GM13976 (cell line): ENCODE measurements around the gene RAPH1.
"Not testable (repeated sequence)": the region's sequence is repeated elsewhere in the genome, so short reads cannot be mapped to it uniquely, and the experiment has no call there.

Source experiments
- DNase-seq: peaks from one replicate; pipeline ENCODE4 v3.0.0; 2012; ENCODE audit warnings: low spot score
- CTCF ChIP-seq: IDR thresholded peaks from 2 replicates; pipeline ENCODE4 v1.5.1; 2012; ENCODE audit warnings: borderline replicate concordance, mild to moderate bottlenecking; ENCODE audit not compliant: insufficient read depth; ENCODE audit errors: extremely low read depth, missing control alignments, control extremely low read depth
- in situ Hi-C: fragments of 300-500 bp; cut with MboI; formaldehyde crosslinking; loops from one replicate; pipeline ENCODE4 v1.12.0; 2022; ENCODE audit warnings: low sequenced_read_pairs, mixed read lengths, inconsistent platforms; ENCODE audit not compliant: unreplicated experiment

RAPH1 gene

DNA sequence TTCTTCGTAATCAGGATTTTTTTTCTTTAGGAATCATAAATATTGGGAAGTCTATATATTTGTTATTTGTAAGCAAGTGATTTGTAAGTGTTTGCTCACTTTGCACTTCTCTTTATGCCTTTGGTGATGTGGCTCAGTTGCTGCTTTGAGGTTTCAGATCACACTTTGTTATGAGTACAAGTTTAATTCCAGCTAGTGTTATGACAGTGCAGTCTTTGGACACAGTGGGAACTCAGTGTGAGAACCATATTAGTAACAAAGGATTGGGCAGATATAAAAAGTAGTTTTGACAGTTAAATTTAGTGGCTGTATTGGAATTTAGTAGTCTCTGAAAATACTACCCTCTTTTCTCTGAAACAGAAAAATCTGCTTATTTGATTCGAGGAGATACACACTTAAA lies 139.2 kb downstream of the RAPH1 start:
- DNase-seq = no peak
- TF ChIP-seq CTCF = no peak
- in situ Hi-C loops = no loop called here

DNA sequence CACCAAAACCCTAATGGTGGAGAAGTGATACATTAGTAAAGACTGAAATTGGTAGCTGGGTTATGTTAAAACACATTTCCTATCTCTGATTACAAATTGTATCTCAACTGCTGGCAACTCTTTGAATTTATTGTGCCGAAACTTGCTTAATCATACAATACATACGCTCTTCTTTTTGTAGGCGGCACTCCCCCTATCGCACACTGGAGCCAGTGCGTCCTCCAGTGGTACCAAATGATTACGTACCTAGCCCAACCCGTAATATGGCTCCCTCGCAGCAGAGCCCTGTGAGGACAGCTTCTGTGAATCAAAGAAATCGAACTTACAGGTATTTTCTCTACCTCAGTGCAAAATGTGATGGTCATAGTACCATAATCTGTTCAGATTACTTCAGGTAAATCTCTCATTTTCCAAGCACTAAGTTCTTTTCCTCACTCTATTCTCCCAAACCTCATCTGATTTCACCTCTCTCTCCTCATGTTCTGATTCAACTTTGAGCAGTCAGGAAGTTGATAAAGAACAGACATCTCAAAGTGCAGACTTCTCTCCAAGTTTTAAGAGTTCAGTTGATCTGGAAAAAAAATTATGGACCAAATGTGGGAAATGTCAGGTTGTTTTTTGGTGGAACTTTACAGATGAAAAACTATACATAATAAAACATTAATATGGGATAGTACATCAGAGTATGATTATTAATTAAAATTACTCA lies 140.4 kb downstream of the RAPH1 start:
- no peak for DNase-seq
- in situ Hi-C loops = no loop called here
- TF ChIP-seq CTCF = no peak

GRCh38 chr2:203388153-203388552 lies 146.9 kb downstream of the RAPH1 start:
- DNase-seq, in situ Hi-C loops: not testable (repeated sequence)

GRCh38 chr2:203383038-203383437 lies 152.1 kb downstream of the RAPH1 start:
- DNase-seq = no peak
- in situ Hi-C loops = no loop called here

DNA sequence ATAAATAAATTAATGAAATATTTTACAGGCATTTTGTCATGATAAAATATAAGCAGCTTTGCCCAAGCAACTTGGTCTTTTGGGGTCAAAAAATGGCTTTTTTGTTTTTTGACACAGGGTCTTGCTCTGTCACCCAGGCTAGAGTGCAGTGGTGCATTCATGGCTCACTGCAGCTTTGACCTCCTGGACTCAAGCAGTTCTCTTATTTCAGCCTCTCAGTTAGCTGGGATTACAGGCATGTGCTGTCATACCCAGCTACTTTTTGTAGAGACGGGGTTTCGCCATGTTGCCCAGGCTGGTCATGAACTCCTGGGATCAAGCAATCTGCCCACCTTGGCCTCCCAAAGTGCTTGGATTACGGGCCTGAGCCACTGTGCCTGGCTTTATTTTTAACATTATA lies 155.9 kb downstream of the RAPH1 start:
- TF ChIP-seq CTCF = no peak
- DNase-seq = no peak
- in situ Hi-C loops = no loop called here

More at GRCh38 chr2:203383038-203383437, 152.1 kb downstream of the RAPH1 start:
- no peak for TF ChIP-seq CTCF

DNA sequence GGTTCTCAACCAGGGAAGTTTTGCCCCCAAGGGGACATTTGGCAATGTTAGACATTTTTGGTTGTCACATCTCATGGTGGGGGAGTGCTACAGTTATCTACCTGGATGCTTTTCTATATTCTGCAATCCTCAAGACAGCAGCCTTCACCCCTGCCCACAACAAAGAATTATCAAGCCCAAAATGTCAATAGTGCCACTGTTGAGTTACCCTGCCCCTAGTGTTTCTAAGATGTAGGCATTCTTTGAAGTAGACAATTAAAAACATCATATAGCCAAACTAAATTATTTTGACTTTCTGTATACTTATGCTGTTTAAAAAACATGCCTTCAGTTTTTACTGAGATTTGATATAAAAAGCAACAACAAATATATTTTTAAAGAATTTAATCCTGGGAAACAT lies 158.9 kb downstream of the RAPH1 start:
- no peak for DNase-seq
- in situ Hi-C loops = no loop called here
- TF ChIP-seq CTCF = no peak

DNA sequence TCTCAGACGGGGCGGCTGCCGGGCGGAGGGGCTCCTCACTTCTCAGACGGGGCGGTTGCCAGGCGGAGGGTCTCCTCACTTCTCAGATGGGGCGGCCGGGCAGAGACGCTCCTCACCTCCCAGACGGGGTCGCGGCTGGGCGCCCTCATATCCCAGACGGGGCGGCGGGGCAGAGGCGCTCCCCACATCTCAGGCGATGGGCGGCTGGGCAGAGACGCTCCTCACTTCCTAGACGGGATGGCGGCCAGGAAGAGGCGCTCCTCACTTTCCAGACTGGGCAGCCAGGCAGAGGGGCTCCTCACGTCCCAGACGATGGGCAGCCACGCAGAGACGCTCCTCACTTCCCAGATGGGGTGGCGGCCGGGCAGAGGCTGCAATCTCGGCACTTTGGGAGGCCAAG lies 162.4 kb downstream of the RAPH1 start:
- in situ Hi-C loops = not testable (repeated sequence)

DNA sequence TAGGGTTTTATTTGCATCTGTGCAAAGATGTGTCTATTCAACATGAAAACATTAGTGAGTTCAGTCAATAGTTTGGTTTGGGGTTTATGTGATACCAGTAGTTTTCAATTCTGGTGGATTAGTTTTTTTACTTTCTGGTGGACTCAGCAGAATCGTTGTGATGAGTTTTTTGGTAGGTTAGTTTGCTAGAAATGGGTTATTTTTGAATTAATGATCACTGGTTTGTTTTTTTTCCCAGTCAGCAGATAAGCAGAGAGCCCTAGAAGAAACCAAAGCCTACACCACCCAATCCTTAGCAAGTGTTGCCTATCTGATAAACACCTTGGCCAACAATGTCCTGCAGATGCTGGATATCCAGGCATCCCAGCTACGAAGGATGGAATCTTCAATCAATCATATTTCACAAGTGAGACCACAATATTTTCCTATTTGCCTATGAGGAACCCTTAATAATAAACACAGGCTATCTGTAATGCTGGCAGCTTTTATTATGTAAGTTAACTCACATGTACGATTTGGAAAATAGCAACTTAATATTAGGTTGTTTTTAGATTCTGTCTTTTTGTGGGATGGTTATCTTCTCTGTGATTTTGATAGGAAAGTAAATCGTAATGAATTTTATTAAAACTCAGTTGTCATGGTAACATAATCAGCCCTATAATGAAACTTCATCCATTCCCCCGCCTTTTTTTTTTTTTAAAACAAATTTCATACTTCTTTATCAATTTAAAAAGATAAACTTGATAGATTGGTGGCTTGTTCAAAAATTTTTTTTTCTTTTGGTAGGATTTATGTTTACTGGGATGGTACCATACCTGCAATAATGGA lies 168.2 kb downstream of the RAPH1 start:
- DNase-seq = no peak
- in situ Hi-C loops = no loop called here
- TF ChIP-seq CTCF = no peak

More for the DNA sequence above, 162.4 kb downstream of the RAPH1 start:
- not testable (repeated sequence) for DNase-seq
